ENCODE data around the gene FAM53A.

The FAM53A gene

GRCh38 chr4:1604181-1604705 is 79.9 kb downstream of the FAM53A start:
- CTCF ChIA-PET, result interaction anchor here (0.5 to 1.4 kb wide), 2 partner anchors 204 to 251 kb away, joined by 3 to 11 read pairs; no protein-coding TSS in a partner anchor
- DNase-seq (ENCODE audit: low spot score), result peak; percentile 42
- POLR2A ChIA-PET (ENCODE audit: low non-redundant PET), result no interaction called here
- TF ChIP-seq CTCF (conservative IDR thresholded peaks at IDR 0.05; ENCODE audit: low read depth), result no peak
- H3K27ac ChIP-seq, result no peak overlapping the region

DNA sequence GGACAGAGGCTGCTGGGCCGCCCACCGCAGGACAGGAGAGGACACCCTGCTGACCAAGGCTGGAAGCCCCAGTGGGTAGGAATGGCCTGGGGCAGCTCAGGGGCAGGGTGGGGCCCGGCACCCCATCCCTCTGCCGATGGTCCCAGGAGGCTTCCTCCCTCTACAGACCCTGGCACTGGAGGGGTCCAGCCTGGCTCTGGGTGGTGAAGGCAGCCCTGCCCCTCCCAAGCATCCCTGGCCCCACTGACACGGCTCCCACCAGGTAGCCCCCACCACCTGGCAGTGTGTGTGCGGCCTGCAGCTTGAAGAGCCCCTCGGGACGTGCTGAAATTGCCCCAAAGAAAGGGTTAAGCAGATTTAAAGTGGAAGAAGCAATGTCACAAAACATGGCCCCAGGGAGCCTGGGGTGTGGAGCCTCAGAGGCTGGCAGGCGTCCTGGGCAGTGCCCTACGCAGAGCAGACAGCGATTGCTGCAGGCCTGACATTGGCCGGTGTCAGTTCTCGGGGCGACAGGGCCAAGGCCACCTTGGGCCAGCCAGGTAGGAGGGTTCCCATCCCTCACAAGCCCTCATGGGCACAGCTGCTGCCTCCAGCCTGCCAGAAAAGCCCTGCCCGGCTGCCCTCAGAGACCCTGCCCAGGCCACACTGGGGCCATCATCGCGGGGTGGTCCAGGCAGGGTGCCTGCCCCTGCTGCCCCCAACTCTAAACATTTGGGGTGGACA is 80.5 kb downstream of the FAM53A start:
- DNase-seq (ENCODE audit: low spot score), result no peak
- no peak overlapping the region for H3K27ac ChIP-seq
- ChIA-PET POLR2A (ENCODE audit: low non-redundant PET) (no interaction called here), CTCF (no interaction called here)
- TF ChIP-seq CTCF (conservative IDR thresholded peaks at IDR 0.05; ENCODE audit: low read depth), result no peak

DNA sequence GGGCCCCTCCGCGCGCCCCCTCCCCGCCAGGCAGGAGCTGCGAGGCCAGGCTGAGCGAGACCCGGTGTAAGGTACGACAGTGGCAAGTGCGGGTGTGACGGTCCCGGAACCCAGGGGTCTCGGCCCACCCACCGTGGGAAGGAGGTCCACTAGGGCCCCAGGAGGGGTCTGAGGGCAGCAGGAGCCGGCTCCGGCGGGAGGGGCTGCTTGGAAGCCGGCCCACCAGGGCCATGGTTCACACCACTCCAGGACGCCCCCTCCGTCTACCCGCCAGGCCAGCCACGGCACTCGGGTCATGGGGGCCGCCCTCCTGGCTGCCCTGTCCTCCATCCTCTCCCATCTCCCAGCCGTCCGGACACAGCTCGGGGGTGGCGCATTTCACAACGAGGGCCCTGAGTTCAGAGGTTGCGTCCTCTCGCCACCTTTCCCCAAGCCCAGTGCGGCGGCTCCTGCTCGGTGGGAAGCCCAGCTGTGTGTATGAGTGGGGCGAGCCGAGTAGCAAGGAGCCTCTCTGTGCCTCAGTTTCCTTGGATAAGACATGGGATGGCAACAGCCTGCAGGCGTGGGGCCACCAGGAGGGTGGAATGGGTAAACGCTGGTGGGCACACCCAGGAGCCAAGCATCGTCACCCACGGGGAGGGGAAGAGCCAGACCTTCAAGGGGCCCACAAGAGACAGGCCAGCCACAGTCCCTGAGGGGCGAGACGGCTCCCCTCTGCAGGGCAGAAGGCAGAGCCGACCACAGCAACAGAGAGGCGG is 81.3 kb downstream of the FAM53A start:
- no peak for TF ChIP-seq CTCF (conservative IDR thresholded peaks at IDR 0.05; ENCODE audit: low read depth)
- ChIA-PET CTCF (no interaction called here), POLR2A (ENCODE audit: low non-redundant PET) (no interaction called here)
- no peak for DNase-seq (ENCODE audit: low spot score)
- no peak overlapping the region for H3K27ac ChIP-seq

DNA sequence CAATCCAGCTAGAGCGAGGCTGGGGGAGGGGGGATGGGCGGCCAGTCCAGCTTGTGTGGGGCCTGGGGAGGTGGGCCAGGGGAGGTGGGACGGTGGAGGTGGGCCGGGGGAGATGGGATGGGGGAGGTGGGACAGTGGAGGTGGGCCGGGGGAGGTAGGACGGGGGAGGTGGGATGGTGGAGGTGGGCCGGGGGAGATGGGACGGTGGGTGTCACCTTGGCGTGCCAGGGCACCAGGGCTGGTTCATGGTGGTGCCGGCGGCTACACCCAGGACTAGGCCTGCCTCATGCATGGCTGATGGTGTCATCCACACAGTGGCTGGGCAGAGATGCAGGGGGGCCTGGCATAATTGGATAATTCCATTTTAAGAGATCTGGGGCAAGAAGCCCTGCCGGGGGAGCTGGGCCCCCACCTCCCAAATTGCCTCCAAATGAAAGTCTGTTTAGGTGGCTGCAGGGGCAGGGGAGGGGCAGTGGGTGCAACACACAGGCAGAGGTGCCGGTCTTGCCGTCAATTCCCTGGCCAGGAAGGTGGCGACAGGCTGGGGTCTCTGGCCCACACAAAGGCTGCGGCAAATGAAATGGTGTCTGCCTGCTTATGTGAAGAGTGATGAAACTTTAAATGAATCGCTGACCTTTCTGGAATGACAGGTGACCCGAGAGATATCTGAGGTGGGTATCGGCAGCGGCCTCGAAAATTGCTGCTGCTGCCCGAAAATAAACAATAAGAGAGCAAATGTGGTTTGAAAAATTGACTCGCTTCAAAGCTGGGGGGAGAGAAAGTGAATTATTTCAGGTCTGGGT is 82.1 kb downstream of the FAM53A start:
- no peak for DNase-seq (ENCODE audit: low spot score)
- no peak overlapping the region for H3K27ac ChIP-seq
- ChIA-PET CTCF (no interaction called here), POLR2A (ENCODE audit: low non-redundant PET) (no interaction called here)
- no peak for TF ChIP-seq CTCF (conservative IDR thresholded peaks at IDR 0.05; ENCODE audit: low read depth)

DNA sequence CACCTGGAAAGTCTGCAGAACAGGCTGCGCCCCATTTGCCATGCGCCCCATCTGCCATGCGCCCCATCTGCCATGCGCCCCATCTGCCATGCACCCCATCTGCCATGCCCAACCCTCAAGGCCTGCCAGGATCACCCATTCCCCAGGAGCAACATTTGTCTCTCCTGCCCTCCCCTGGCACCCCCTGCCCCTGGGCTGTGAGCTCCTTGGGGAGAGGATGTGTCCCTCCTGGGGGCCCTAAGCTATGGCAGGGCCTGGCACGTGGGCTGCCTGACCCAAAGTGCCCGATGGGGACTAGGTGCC is 82.6 kb downstream of the FAM53A start:
- ChIA-PET POLR2A (ENCODE audit: low non-redundant PET) (no interaction called here), CTCF (no interaction called here)
- no peak for DNase-seq (ENCODE audit: low spot score)
- no peak overlapping the region for H3K27ac ChIP-seq
- TF ChIP-seq CTCF (conservative IDR thresholded peaks at IDR 0.05; ENCODE audit: low read depth), result no peak

DNA sequence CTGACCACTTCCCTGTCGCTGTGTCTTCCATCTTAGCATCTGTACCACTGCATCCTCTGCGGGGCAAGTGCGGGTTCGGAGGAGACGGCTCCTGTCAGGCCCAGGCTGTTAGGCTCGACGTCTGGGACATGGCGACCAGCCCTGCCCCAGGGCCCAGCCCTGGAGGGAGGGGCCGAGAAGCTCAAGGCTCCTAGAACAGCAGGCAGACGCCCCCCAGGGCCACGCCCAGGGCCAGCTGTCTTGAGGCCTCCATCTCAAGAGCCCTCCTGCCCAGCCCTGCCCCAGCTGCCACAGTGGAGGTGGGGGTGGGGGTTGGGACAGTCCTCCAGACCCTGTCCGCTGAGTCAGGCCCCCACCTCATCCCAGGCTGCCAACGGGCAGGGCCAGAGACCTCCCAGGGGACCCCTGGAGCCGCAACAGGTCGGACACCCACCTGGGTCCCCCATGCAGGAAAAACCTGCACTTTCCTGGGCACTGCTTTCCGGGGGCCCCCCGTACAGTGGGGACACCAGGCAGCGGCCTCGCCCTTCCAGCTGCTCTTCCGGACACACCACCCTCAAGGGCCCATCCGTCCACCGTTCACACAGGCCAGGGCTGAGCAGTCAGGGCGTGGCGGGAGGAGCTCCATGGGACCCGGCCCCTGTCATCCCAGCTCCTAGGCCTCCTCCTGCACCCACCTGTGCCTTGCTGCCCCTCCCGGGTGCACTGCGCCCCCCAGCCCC is 83.1 kb downstream of the FAM53A start:
- ChIA-PET POLR2A (ENCODE audit: low non-redundant PET) (no interaction called here), CTCF (no interaction called here)
- no peak for DNase-seq (ENCODE audit: low spot score)
- H3K27ac ChIP-seq, result no peak overlapping the region
- no peak for TF ChIP-seq CTCF (conservative IDR thresholded peaks at IDR 0.05; ENCODE audit: low read depth)
